NT2/D1 (cell line): ENCODE measurements around the gene ADISSP.

Experiments
- DNase-seq: peaks from one replicate; pipeline ENCODE4 v3.0.0-alpha.2; 2011; ENCODE audit warnings: low read depth, low spot score
- H3K27me3 ChIP-seq: 2 replicates; pipeline ENCODE4 v1.6.0; 2011; ENCODE audit warnings: mild to moderate bottlenecking; ENCODE audit not compliant: insufficient read length, insufficient read depth
- H3K36me3 ChIP-seq: 2 replicates; pipeline ENCODE4 v1.6.1; 2011; ENCODE audit warnings: mild to moderate bottlenecking, low read length, mixed read lengths; ENCODE audit not compliant: insufficient read depth, insufficient read length
- H3K4me1 ChIP-seq: 2 replicates; pipeline ENCODE4 v1.5.1; 2011; ENCODE audit not compliant: insufficient read depth, insufficient read length
- H3K4me3 ChIP-seq: 2 replicates; pipeline ENCODE4 v1.5.1; 2011; ENCODE audit warnings: low read depth; ENCODE audit not compliant: insufficient read length
- H3K9ac ChIP-seq: 2 replicates; pipeline ENCODE4 v1.6.0; 2011; ENCODE audit warnings: low read depth; ENCODE audit not compliant: insufficient read length
- H3K9me3 ChIP-seq: 2 replicates; pipeline ENCODE4 v1.5.1; 2011; ENCODE audit warnings: mild to moderate bottlenecking, low read length; ENCODE audit not compliant: insufficient read depth
- SUZ12 ChIP-seq: IDR thresholded peaks from 2 replicates; pipeline ENCODE4 v1.6.1; 2011; ENCODE audit not compliant: insufficient read length, insufficient read depth; ENCODE audit errors: extremely low read depth
- YY1 ChIP-seq: IDR thresholded peaks from 2 replicates; pipeline ENCODE4 v1.6.1; 2011; ENCODE audit not compliant: insufficient read length, insufficient read depth
- ZNF274 ChIP-seq: IDR thresholded peaks from 2 replicates; pipeline ENCODE4 v1.6.1; 2011; ENCODE audit warnings: mild to moderate bottlenecking, low read depth, low read length

Gene ADISSP

DNA sequence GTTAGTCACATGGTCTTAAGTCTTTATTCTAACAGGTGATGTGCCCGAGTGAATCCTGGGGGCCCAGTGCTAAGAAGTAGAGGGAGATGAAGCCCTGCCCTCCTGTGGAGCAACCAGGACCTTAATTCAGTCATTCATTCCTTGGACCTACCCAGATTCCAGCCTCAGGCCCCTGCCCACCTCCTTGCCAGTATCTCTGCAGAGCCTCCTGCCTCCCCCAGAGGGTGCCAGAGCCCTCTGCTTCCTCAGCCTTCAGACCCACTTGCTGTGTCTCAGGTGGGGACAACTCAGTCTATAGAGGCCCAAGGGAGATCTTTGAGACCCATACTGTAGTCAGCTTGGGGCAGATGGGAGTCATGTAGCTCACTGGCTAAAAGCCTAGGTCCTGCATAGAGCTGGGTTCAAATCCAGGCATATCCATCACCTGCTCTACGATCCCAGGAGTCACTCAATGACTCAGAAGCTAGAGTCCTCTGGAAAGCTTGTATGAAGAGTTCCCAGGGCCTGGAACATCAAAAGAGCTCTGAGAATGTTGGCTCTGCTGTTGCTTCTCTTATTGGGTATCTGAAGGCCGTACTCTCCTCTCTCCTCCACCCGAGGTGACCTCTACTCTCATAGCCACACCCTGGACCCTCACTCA is 51.2 kb downstream of the ADISSP start:
- H3K9me3 ChIP-seq: no peaks in the 10 kb centered on the region
- DNase-seq: peak; percentile 38
- H3K36me3 ChIP-seq: no peaks in the 10 kb centered on the region
- peaks cover 5% of the 10 kb centered on the region for H3K27me3 ChIP-seq
- H3K4me1 ChIP-seq: no peaks in the 10 kb centered on the region
- H3K4me3 ChIP-seq: no peak overlapping the region
- H3K9ac ChIP-seq: no peak overlapping the region
- no peak for TF ChIP-seq SUZ12
- TF ChIP-seq YY1: no peak
- no peak for TF ChIP-seq ZNF274

DNA sequence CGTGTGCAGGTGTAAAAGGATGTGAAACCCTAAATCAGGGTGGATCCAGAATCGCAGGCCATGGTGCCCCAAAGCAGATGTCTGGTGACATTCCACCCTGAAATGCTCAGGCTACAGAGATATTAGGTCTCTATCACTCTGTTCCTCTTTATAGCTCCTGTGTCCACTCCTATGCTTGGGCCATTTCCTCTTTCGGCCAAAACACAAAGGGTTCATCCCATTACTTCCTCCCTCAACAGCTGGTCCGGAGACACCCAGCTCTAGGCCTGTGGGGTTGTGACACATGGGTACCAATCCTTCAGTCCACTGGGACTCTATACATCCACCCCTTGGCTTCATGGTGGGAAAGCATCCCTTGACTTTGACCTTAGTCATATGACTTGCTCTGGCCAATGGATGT is 53.5 kb downstream of the ADISSP start:
- H3K36me3 ChIP-seq: no peaks in the 10 kb centered on the region
- H3K4me1 ChIP-seq: peaks cover 2% of the 10 kb centered on the region
- H3K9me3 ChIP-seq: no peaks in the 10 kb centered on the region
- DNase-seq: no peak
- H3K9ac ChIP-seq: no peak overlapping the region
- no peak for TF ChIP-seq ZNF274
- TF ChIP-seq YY1: no peak
- TF ChIP-seq SUZ12: no peak
- H3K4me3 ChIP-seq: no peak overlapping the region
- no peaks in the 10 kb centered on the region for H3K27me3 ChIP-seq

DNA sequence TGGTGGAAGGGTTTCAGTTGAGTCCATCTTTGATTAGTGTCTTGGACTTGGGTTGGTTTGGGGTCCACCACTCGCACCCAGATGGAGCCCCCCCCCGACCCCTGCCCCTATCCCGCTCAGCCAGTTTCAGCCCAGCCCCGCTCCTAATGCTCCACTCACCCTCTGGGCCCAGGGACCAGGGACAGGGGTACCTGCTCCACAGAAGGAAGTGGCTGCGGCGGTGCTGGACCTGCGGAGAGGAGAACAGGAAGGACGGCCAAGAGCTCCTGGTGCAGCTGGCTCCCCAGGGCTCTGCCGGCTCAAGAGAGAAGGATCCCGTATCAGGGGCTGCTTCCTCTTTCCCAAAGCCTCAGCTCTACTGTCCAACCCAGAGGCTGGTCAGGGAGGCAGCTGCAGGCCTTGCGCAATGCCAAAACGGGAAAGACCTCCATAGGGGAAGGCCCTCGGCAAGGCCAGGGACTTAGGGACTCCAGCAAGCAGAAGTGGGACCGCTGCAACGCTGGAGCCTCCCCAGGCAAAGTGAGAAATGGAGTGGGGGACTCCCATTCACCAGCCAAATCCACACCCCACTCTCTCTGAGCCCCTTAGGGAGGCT is 55.2 kb downstream of the ADISSP start, which contains the start of gene SIGLEC1:
Gene SIGLEC1, minus strand, starts transcription at position 322 of the 595 bp plus-strand sequence. CDS start 5,472 bp downstream, outside the sequence.
- no peaks in the 10 kb centered on the region for H3K27me3 ChIP-seq
- no peak for DNase-seq
- no peak for TF ChIP-seq SUZ12
- no peak for TF ChIP-seq YY1
- no peak for TF ChIP-seq ZNF274
- no peaks in the 10 kb centered on the region for H3K36me3 ChIP-seq
- no peaks in the 10 kb centered on the region for H3K9me3 ChIP-seq
- H3K9ac ChIP-seq: no peak within 1 kb of the TSS
- no peak within 1 kb of the TSS for H3K4me3 ChIP-seq
- H3K4me1 ChIP-seq: peaks cover 2% of the 10 kb centered on the region

DNA sequence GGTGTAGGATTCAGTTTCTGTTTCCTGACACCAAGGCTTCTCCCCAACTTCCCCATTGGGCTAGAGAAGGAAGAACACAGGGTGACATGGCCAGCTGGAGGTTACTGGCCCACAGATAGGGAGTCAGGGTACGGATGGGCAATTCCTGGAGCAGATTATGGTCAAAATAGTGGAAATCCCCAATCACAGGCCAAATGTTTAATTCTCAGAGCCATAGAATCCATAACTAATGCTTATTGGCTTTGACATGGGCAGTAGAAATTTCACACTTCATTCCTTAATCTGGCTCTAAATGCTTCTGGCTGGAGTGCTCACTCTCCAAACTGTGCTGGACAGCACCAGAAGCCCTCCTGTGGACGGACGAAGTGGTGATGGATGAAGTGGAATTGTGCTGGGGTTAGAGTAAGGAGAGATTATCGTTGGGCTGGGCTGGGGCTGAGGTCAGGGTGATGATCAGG is 56.0 kb downstream of the ADISSP start:
- H3K27me3 ChIP-seq: no peaks in the 10 kb centered on the region
- H3K4me1 ChIP-seq: peaks cover 2% of the 10 kb centered on the region
- no peak for DNase-seq
- no peak overlapping the region for H3K4me3 ChIP-seq
- no peak for TF ChIP-seq SUZ12
- TF ChIP-seq ZNF274: no peak
- no peak for TF ChIP-seq YY1
- no peaks in the 10 kb centered on the region for H3K36me3 ChIP-seq
- H3K9ac ChIP-seq: no peak overlapping the region
- H3K9me3 ChIP-seq: no peaks in the 10 kb centered on the region

DNA sequence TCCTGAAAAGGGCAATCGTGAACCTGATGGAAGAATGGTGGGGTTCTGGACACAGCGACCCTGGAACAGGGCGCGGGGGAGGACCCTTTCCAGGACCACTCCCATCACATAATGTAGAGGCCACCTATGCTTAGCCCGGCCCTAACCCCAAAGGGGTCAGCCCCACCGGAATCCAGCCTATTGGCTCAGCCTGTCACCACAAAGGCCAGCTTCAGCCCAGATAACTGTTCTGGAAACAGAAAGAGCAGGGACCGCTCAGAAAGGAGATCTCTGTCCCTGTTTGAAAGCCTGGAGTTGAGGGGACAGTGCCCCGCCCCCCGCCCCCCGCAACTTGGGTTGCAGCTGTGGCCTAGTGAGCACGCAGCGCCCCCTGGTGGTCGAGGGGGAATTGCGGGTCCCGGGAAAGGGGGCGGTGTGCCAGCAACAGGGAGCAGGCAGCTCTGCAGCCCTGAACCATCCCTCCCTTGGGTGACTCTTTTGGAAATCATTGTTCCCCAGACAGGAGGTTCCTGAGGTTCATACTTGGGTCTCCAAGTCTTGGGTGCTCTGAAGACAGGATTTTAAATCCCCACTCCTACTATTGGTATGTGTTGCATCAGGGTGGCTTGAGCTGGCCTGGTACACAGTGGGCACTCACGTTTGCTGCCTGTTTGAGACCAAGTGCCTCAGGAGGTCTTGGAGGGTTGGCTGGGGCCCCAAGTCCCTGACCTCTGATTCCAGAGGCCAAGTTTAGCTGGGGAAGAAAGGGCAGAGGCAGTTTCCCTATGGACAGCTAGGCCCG is 56.7 kb downstream of the ADISSP start:
- no peak overlapping the region for H3K9ac ChIP-seq
- H3K9me3 ChIP-seq: no peaks in the 10 kb centered on the region
- no peaks in the 10 kb centered on the region for H3K36me3 ChIP-seq
- peaks cover 2% of the 10 kb centered on the region for H3K4me1 ChIP-seq
- no peak overlapping the region for H3K4me3 ChIP-seq
- TF ChIP-seq ZNF274 (no peak), YY1 (no peak), SUZ12 (no peak)
- DNase-seq: peak; percentile 44
- no peaks in the 10 kb centered on the region for H3K27me3 ChIP-seq

DNA sequence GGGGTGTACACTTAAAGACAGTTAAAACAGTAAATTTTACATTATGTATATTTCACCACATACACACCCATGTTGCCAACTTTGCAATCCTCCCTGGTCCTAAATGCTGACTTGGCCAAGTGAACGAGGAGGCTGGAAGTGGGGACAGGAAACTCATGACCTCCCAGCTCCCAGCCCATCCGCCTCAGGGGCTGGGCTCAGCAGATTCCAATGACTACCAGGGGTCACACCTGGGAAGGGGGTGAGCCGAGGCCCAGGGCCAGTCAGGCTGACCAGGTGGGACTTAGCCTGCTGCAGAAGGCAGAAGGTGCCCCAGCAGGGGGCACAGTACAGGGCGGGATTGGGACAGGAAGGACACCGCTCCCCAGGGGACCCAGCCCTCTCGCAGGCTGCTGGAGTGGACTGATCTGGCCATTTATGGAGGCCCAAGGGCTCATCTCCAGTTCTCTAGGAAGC is 57.5 kb downstream of the ADISSP start:
- TF ChIP-seq ZNF274 (no peak), YY1 (no peak), SUZ12 (no peak)
- DNase-seq: no peak
- Histone ChIP-seq H3K4me3 (no peak overlapping the region), H3K9ac (no peak overlapping the region), H3K4me1 (peaks cover 2% of the 10 kb centered on the region), H3K9me3 (no peaks in the 10 kb centered on the region), H3K36me3 (no peaks in the 10 kb centered on the region), H3K27me3 (no peaks in the 10 kb centered on the region)

DNA sequence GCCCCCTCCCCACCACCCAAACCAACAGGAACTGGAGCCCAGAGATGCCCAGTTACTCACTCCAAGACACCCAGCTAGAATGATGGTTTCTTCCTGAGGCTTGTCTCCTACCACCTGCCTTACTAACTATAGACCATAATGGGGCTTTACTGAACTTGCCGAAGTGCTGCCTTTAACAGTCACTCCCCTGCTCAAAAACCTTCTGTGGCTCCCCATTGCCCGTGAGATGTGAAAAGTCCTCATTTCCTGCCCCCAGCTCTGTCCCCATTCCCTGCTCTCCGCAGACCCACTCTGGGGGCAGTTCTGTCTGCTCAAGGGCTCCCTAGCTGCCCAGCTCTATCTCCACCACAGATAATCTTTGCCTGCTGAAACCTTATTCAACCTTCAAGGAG is 60.0 kb downstream of the ADISSP start:
- TF ChIP-seq SUZ12 (no peak), ZNF274 (no peak), YY1 (no peak)
- DNase-seq: no peak
- Histone ChIP-seq H3K9me3 (no peaks in the 10 kb centered on the region), H3K27me3 (no peaks in the 10 kb centered on the region), H3K4me3 (no peak overlapping the region), H3K4me1 (peaks cover 2% of the 10 kb centered on the region), H3K36me3 (no peaks in the 10 kb centered on the region), H3K9ac (no peak overlapping the region)
